ENCODE data around the gene DUSP15.

Gene DUSP15

GRCh38 chr20:31843881-31844280 is 26.4 kb downstream of the DUSP15 start:
- Mint-ChIP-seq H3K27ac (no peak overlapping the region), H3K36me3 (ENCODE audit: low read depth) (no peaks in the 10 kb centered on the region), H3K4me3 (no peak overlapping the region), H3K4me1 (ENCODE audit: low read depth) (peaks cover 8% of the 10 kb centered on the region), H3K27me3 (peaks cover 34% of the 10 kb centered on the region), H3K9me3 (no peaks in the 10 kb centered on the region)
- intact Hi-C loops (cut with micrococcal nuclease) = no loop called here

DNA sequence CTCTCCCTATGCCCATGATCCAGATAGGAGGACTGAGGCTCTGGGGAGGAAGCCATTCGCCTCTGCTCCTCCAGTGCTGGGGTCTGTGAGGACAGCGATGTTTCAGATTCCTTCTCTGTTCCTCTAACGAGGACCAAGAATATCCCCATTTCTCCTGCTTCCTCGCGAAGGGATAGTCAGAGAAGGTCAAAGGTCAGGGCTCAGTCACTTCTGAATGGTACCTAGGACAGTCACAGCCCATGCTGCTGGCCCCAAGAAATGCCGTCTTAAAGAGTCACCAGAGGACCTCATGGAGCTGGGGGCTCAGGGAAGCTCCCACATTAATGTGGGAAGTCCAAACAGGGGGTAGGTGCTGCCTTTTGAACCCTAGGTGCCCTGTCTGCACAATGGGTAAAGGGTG is 27.0 kb downstream of the DUSP15 start:
- no peak overlapping the region for H3K4me3 Mint-ChIP-seq
- no peaks in the 10 kb centered on the region for H3K36me3 Mint-ChIP-seq (ENCODE audit: low read depth)

GRCh38 chr20:31842471-31843157 is 27.7 kb downstream of the DUSP15 start:
- Mint-ChIP-seq H3K4me1 (ENCODE audit: low read depth) (peaks cover 8% of the 10 kb centered on the region), H3K4me3 (no peak overlapping the region), H3K9me3 (no peaks in the 10 kb centered on the region), H3K36me3 (ENCODE audit: low read depth) (no peaks in the 10 kb centered on the region), H3K27me3 (peaks cover 28% of the 10 kb centered on the region), H3K27ac (no peak overlapping the region)
- intact Hi-C loops (cut with micrococcal nuclease) = no loop called here

More for the DNA sequence above, 27.0 kb downstream of the DUSP15 start:
- peaks cover 28% of the 10 kb centered on the region for H3K27me3 Mint-ChIP-seq
- no peak overlapping the region for H3K27ac Mint-ChIP-seq
- intact Hi-C loops (cut with micrococcal nuclease) = no loop called here
- no peaks in the 10 kb centered on the region for H3K9me3 Mint-ChIP-seq
- peaks cover 8% of the 10 kb centered on the region for H3K4me1 Mint-ChIP-seq (ENCODE audit: low read depth)

- H3K4me3 Mint-ChIP-seq = no peak overlapping the region
- H3K36me3 Mint-ChIP-seq (ENCODE audit: low read depth) = no peaks in the 10 kb centered on the region
- intact Hi-C loops (cut with micrococcal nuclease) = no loop called here
- H3K27me3 Mint-ChIP-seq = peaks cover 29% of the 10 kb centered on the region
- H3K27ac Mint-ChIP-seq = no peak overlapping the region
- H3K4me1 Mint-ChIP-seq (ENCODE audit: low read depth) = peaks cover 11% of the 10 kb centered on the region
- H3K9me3 Mint-ChIP-seq = no peaks in the 10 kb centered on the region
Observed at GRCh38 chr20:31841928-31842327, 28.4 kb downstream of the DUSP15 start.

- Mint-ChIP-seq H3K4me3 (no peak overlapping the region), H3K9me3 (no peaks in the 10 kb centered on the region), H3K27me3 (peaks cover 33% of the 10 kb centered on the region), H3K36me3 (ENCODE audit: low read depth) (no peaks in the 10 kb centered on the region), H3K4me1 (ENCODE audit: low read depth) (peaks cover 19% of the 10 kb centered on the region), H3K27ac (no peak overlapping the region)
- intact Hi-C loops (cut with micrococcal nuclease) = no loop called here
Observed at GRCh38 chr20:31840906-31841816, 29.2 kb downstream of the DUSP15 start.

DNA sequence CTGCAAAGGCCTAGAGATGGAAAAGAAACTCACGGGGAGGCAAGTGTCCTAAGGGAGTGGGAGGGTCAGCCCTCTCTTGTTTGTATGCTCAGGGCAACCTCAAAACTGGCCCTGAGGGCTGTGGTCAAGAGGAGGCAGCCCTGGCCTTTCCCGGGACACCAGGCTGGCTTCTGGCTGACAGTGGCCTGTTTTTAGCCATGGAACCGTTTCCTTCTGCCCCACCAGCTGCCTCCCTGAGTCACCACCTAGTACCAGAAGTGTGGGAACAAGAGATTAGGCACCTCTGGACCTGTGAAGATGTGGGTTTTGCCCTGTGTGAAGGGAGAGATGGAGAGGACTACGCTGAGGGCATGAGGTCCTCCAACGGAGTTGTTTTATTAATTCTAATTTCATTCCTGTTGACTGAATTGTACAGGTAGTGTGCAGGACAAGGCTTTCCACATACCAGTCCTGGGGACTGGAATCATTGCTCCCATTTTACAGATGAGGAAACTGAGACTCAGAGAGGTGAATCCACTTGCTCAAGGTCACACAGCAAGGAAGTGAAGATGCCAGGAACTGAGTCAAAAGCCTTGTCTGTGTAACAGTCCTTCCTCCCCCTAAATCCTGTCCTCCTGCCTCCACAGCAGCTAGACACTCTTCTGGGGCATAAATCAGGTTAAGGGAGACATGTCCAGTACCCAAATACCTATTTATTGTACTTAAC is 30.4 kb downstream of the DUSP15 start:
- Mint-ChIP-seq H3K4me1 (ENCODE audit: low read depth) (peaks cover 31% of the 10 kb centered on the region), H3K36me3 (ENCODE audit: low read depth) (no peaks in the 10 kb centered on the region), H3K9me3 (no peaks in the 10 kb centered on the region), H3K27me3 (peaks cover 41% of the 10 kb centered on the region), H3K27ac (no peak overlapping the region), H3K4me3 (no peak overlapping the region)
- intact Hi-C loops (cut with micrococcal nuclease) = no loop called here

GRCh38 chr20:31838646-31839292 is 31.6 kb downstream of the DUSP15 start:
- Mint-ChIP-seq H3K9me3 (no peaks in the 10 kb centered on the region), H3K4me3 (no peak overlapping the region), H3K4me1 (ENCODE audit: low read depth) (peaks cover 33% of the 10 kb centered on the region), H3K27ac (no peak overlapping the region), H3K36me3 (ENCODE audit: low read depth) (no peaks in the 10 kb centered on the region), H3K27me3 (peaks cover 44% of the 10 kb centered on the region)
- intact Hi-C loops (cut with micrococcal nuclease) = no loop called here

GRCh38 chr20:31837896-31838397 is 32.4 kb downstream of the DUSP15 start:
- peaks cover 48% of the 10 kb centered on the region for H3K27me3 Mint-ChIP-seq
- H3K36me3 Mint-ChIP-seq (ENCODE audit: low read depth) = no peaks in the 10 kb centered on the region
- H3K4me3 Mint-ChIP-seq = no peak overlapping the region
- intact Hi-C loops (cut with micrococcal nuclease) = no loop called here
- H3K27ac Mint-ChIP-seq = no peak overlapping the region
- peaks cover 33% of the 10 kb centered on the region for H3K4me1 Mint-ChIP-seq (ENCODE audit: low read depth)
- H3K9me3 Mint-ChIP-seq = no peaks in the 10 kb centered on the region

DNA sequence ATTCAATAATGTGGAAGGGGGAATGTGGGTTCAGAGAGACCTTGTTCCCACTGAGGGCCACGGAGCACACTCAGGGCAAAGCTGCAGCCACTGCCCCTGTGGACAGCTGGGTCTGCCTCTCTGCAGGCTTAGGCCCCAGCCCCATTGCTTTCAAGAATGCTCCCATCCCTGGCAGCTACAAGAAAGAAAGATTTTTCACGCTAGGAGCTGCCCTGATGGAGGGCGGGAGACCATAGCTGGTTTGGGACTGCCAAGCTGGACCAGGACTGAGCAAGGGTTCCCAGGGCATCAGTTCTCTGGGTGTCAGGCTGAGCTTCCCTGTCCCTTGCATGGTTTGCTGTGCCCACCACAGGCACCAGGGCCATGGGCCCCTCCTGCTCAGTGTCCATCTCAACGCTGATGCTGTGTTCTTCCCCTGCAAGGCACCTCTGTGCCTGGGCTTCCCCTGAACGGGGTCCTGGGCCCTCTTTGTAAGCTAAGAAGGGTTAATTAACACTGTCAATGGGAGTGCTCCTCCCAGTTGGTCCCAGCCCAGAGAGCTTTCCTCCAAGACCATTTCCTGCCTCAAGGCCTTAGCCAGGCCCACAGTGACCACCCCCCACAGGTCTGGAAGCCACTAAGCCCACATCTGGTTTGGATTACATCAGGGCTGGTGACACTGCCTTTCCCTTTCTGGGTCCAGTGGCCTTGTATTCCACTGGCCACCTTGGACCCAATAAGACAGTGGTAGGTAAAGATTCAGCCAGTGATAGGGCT is 33.3 kb downstream of the DUSP15 start:
- Mint-ChIP-seq H3K4me3 (no peak overlapping the region), H3K27ac (no peak overlapping the region), H3K9me3 (no peaks in the 10 kb centered on the region), H3K27me3 (peaks cover 44% of the 10 kb centered on the region), H3K36me3 (ENCODE audit: low read depth) (no peaks in the 10 kb centered on the region), H3K4me1 (ENCODE audit: low read depth) (peaks cover 30% of the 10 kb centered on the region)
- intact Hi-C loops (cut with micrococcal nuclease) = no loop called here

- H3K36me3 Mint-ChIP-seq (ENCODE audit: low read depth) = no peaks in the 10 kb centered on the region
- peaks cover 30% of the 10 kb centered on the region for H3K4me1 Mint-ChIP-seq (ENCODE audit: low read depth)
- H3K27ac Mint-ChIP-seq = no peak overlapping the region
- peaks cover 44% of the 10 kb centered on the region for H3K27me3 Mint-ChIP-seq
- intact Hi-C loops (cut with micrococcal nuclease) = no loop called here
- H3K4me3 Mint-ChIP-seq = no peak overlapping the region
- no peaks in the 10 kb centered on the region for H3K9me3 Mint-ChIP-seq
Observed at GRCh38 chr20:31835977-31836852, 34.1 kb downstream of the DUSP15 start.

- Mint-ChIP-seq H3K27ac (no peak overlapping the region), H3K4me3 (no peak overlapping the region), H3K9me3 (no peaks in the 10 kb centered on the region), H3K4me1 (ENCODE audit: low read depth) (peaks cover 30% of the 10 kb centered on the region), H3K27me3 (peaks cover 39% of the 10 kb centered on the region), H3K36me3 (ENCODE audit: low read depth) (no peaks in the 10 kb centered on the region)
- intact Hi-C loops (cut with micrococcal nuclease) = no loop called here
Observed at GRCh38 chr20:31835554-31835953, 34.8 kb downstream of the DUSP15 start.

- intact Hi-C loops (cut with micrococcal nuclease) = no loop called here
- Mint-ChIP-seq H3K9me3 (no peaks in the 10 kb centered on the region), H3K27me3 (peaks cover 39% of the 10 kb centered on the region), H3K36me3 (ENCODE audit: low read depth) (no peaks in the 10 kb centered on the region), H3K4me1 (ENCODE audit: low read depth) (peaks cover 30% of the 10 kb centered on the region), H3K4me3 (no peak overlapping the region), H3K27ac (no peak overlapping the region)
Observed at GRCh38 chr20:31833931-31834521, 36.3 kb downstream of the DUSP15 start.

Data from dendritic cell treated with granulocyte-macrophage colony-stimulating factor and Interleukin-4, amounts not matched to agents 40 ng/mL and 50 ng/mL, for 4 days (primary cell).